H1 (cell line): ENCODE results near the gene MPC1. TPM values are rescaled to one million over a fixed set of nuclear protein-coding genes. Genes with fewer than 3 reads are reported as not detected.
"Not testable (repeated sequence)": the region's sequence is repeated elsewhere in the genome, so short reads cannot be mapped to it uniquely, and the experiment has no call there.

Experiments used
- CTCF ChIA-PET: fragments of 300-600 bp; sonication (Branson Sonifier 250); formaldehyde crosslinking; loops from one replicate; lab custom pipeline; 2021; ENCODE audit not compliant: partially characterized antibody; lab: Charles Lee
- POLR2A ChIA-PET: fragments of 300-600 bp; sonication (Branson Sonifier 250); formaldehyde crosslinking; loops from one replicate; lab custom pipeline; 2021; ENCODE audit warnings: inconsistent platforms; ENCODE audit not compliant: partially characterized antibody; lab: Charles Lee
- DNase-seq, 2 experiments: peaks; one replicate each; pipeline versions ENCODE4 v3.0.0 to v3.0.0-alpha.2; 2010 to 2022; ENCODE audit warnings: low spot score in 2 of 2, low read depth in 1 of 2, mixed read lengths in 1 of 2
- FAIRE-seq: peaks from 2 replicates; lab custom pipeline; 2011; peaks lifted over from hg19 to GRCh38; lab: Jason Lieb, UNC
- H2AFZ ChIP-seq: 2 replicates; pipeline ENCODE4 v1.8.1; 2012; ENCODE audit warnings: low read length, inconsistent platforms
- H2AK5ac ChIP-seq: 2 replicates; pipeline ENCODE4 v1.6.1; 2013; ENCODE audit warnings: low read depth, low read length
- H2BK120ac ChIP-seq: replicated peaks from 2 replicates; pipeline ENCODE3; 2013; ENCODE audit warnings: low read depth, low read length, inconsistent platforms
- H2BK12ac ChIP-seq: 2 replicates; pipeline ENCODE4 v1.6.1; 2013; ENCODE audit warnings: low read depth, low read length
- H2BK15ac ChIP-seq: 2 replicates; pipeline ENCODE4 v1.6.1; 2013; ENCODE audit warnings: low read length
- H2BK20ac ChIP-seq: 2 replicates; pipeline ENCODE4 v1.6.1; 2013; ENCODE audit warnings: low read length
- H2BK5ac ChIP-seq: 2 replicates; pipeline ENCODE4 v1.6.1; 2013; ENCODE audit warnings: low read depth, low read length
- H3K14ac ChIP-seq: 2 replicates; pipeline ENCODE4 v1.6.1; 2013; ENCODE audit warnings: inconsistent platforms; ENCODE audit not compliant: insufficient read length
- H3K18ac ChIP-seq: 2 replicates; pipeline ENCODE4 v1.6.1; 2013; ENCODE audit warnings: low read length; ENCODE audit errors: extremely low read depth
- H3K23ac ChIP-seq: 2 replicates; pipeline ENCODE4 v1.6.1; 2013; ENCODE audit warnings: inconsistent platforms; ENCODE audit not compliant: insufficient read length
- H3K23me2 ChIP-seq: 2 replicates; pipeline ENCODE4 v1.6.1; 2013; ENCODE audit warnings: low read depth, low read length
- H3K27ac ChIP-seq: 2 replicates; pipeline ENCODE4 v1.6.1; 2011; ENCODE audit warnings: low read depth, low read length, inconsistent platforms
- H3K27me3 ChIP-seq, 4 experiments: replicated peaks in 1 of 4; 1 replicate in 1 of 4; 2 replicates in 3 of 4; pipeline versions ENCODE4 v1.6.1 to v1.8.1; 2011 to 2013; ENCODE audit warnings: low read length in 3 of 4, mild to moderate bottlenecking in 3 of 4, inconsistent platforms in 2 of 4, mixed read lengths in 2 of 4, moderate library complexity in 1 of 4; ENCODE audit not compliant: control insufficient read depth in 3 of 4, insufficient read depth in 3 of 4; ENCODE audit errors: extremely low read depth in 1 of 4
- H3K36me3 ChIP-seq, 4 experiments: 2 replicates each; pipeline versions ENCODE4 v1.6.1 to v1.8.1; 2011 to 2013; ENCODE audit warnings: mild to moderate bottlenecking in 4 of 4, low read length in 3 of 4, moderate library complexity in 2 of 4, control low read depth in 1 of 4, inconsistent platforms in 1 of 4; ENCODE audit not compliant: insufficient read depth in 4 of 4, control insufficient read depth in 2 of 4
- H3K4ac ChIP-seq: replicated peaks from 2 replicates; pipeline ENCODE3; 2013; ENCODE audit warnings: low read length, low read depth, mixed read lengths, inconsistent platforms; ENCODE audit not compliant: insufficient read length
- H3K4me1 ChIP-seq, 4 experiments: replicated peaks in 1 of 4; 1 replicate in 1 of 4; 2 replicates in 3 of 4; pipeline versions ENCODE4 v1.6.1 to v1.8.1; 2011 to 2013; ENCODE audit warnings: low read length in 3 of 4, inconsistent platforms in 2 of 4, mixed read lengths in 1 of 4; ENCODE audit not compliant: insufficient read depth in 4 of 4, control insufficient read depth in 3 of 4
- H3K4me2 ChIP-seq, 2 experiments: 2 replicates each; pipeline versions ENCODE4 v1.6.1 to v1.8.1; 2011 to 2013; ENCODE audit warnings: low read depth in 2 of 2, low read length in 2 of 2, control low read depth in 1 of 2, inconsistent platforms in 1 of 2, mild to moderate bottlenecking in 1 of 2; ENCODE audit not compliant: insufficient read depth in 1 of 2
- H3K4me3 ChIP-seq, 4 experiments: fragments of 200-600, 300-600 bp in 1 of 4; sonication (generic), shearing (Covaris generic), sonication (Bioruptor Twin) in 1 of 4; 2 replicates each; pipeline versions ENCODE4 v1.5.1 to v1.8.1; 2011 to 2016; ENCODE audit warnings: low read length in 4 of 4, low read depth in 3 of 4, control low read depth in 2 of 4, inconsistent platforms in 2 of 4, mild to moderate bottlenecking in 2 of 4, mixed read lengths in 1 of 4, moderate library complexity in 1 of 4; ENCODE audit not compliant: insufficient read depth in 2 of 4; ENCODE audit errors: extremely low read depth in 1 of 4
- H3K56ac ChIP-seq: replicated peaks from 2 replicates; pipeline ENCODE3; 2013; ENCODE audit warnings: low read depth, mild to moderate bottlenecking, mixed read lengths, low read length, inconsistent platforms; ENCODE audit not compliant: insufficient read length
- H3K79me1 ChIP-seq: 2 replicates; pipeline ENCODE4 v1.6.1; 2013; ENCODE audit warnings: low read depth, low read length, control low read depth
- H3K79me2 ChIP-seq, 2 experiments: 2 replicates each; pipeline versions ENCODE4 v1.6.1 to v1.8.1; 2012 to 2013; ENCODE audit warnings: low read length in 2 of 2, mild to moderate bottlenecking in 2 of 2, inconsistent platforms in 1 of 2; ENCODE audit not compliant: insufficient read depth in 2 of 2, control insufficient read depth in 1 of 2
- H3K9ac ChIP-seq, 4 experiments: replicated peaks in 1 of 4; 1 replicate in 1 of 4; 2 replicates in 3 of 4; pipeline versions ENCODE4 v1.6.1 to v1.8.1; 2011 to 2013; ENCODE audit warnings: low read depth in 3 of 4, low read length in 3 of 4, control low read depth in 2 of 4, mild to moderate bottlenecking in 2 of 4, moderate library complexity in 2 of 4, inconsistent platforms in 1 of 4; ENCODE audit errors: extremely low read depth in 1 of 4
- H3K9me3 ChIP-seq, 2 experiments: 2 replicates each; pipeline versions ENCODE4 v1.6.1 to v1.8.1; 2012 to 2013; ENCODE audit warnings: mild to moderate bottlenecking in 2 of 2, moderate library complexity in 2 of 2, control low read depth in 1 of 2, inconsistent platforms in 1 of 2, low read depth in 1 of 2, low read length in 1 of 2, mixed read lengths in 1 of 2; ENCODE audit not compliant: insufficient read depth in 2 of 2
- H4K20me1 ChIP-seq, 2 experiments: replicated peaks in 1 of 2; 2 replicates each; pipeline versions ENCODE3 to v1.8.1; 2011 to 2013; ENCODE audit warnings: inconsistent platforms in 2 of 2, low read length in 2 of 2, mild to moderate bottlenecking in 1 of 2; ENCODE audit not compliant: insufficient read depth in 2 of 2, control insufficient read depth in 1 of 2
- H4K5ac ChIP-seq: 2 replicates; pipeline ENCODE4 v1.6.1; 2013; ENCODE audit warnings: low read length, low read depth, mixed read lengths, inconsistent platforms; ENCODE audit not compliant: insufficient read length
- H4K8ac ChIP-seq: 2 replicates; pipeline ENCODE4 v1.8.0; 2013; ENCODE audit warnings: mild to moderate bottlenecking, moderate library complexity, low read length, inconsistent platforms; ENCODE audit not compliant: insufficient read depth; ENCODE audit errors: extremely low read depth
- H4K91ac ChIP-seq: replicated peaks from 2 replicates; pipeline ENCODE3; 2013; ENCODE audit warnings: low read length, mixed read lengths, inconsistent platforms; ENCODE audit not compliant: insufficient read length
- CTCF ChIP-seq, 3 experiments: IDR thresholded peaks; 1 replicate in 2 of 3; 2 replicates in 1 of 3; pipeline versions ENCODE4 v1.5.1 to v1.6.1; 2011; ENCODE audit warnings: low read length in 3 of 3, mild to moderate bottlenecking in 3 of 3, inconsistent platforms in 2 of 3, low read depth in 1 of 3, moderate library complexity in 1 of 3; ENCODE audit not compliant: insufficient read depth in 1 of 3; ENCODE audit errors: control extremely low read depth in 1 of 3
- RAD21 ChIP-seq, 2 experiments: IDR thresholded peaks in 1 of 2; conservative IDR thresholded peaks in 1 of 2; 2 replicates each; pipeline ENCODE4 v1.6.1; 2011; ENCODE audit warnings: low read depth in 2 of 2, low read length in 2 of 2, improper control_type of control experiment in 1 of 2, inconsistent platforms in 1 of 2, mild to moderate bottlenecking in 1 of 2, moderate library complexity in 1 of 2
- WGBS, 2 experiments: shearing (Covaris generic) in 1 of 2; methylation state at CpG; one replicate each; pipeline versions ENCODE4 v1.1.6 to v1.1.7; 2013 to 2015; ENCODE audit warnings: low lambda C conversion rate in 2 of 2, mixed read lengths in 2 of 2, inconsistent platforms in 1 of 2, low coverage in 1 of 2, missing lambda C conversion rate in 1 of 2; ENCODE audit not compliant: insufficient replicate concordance in 2 of 2, insufficient coverage in 1 of 2, insufficient read length in 1 of 2; ENCODE audit errors: extremely low coverage in 1 of 2, missing lambda C conversion rate in 1 of 2; 5-methylcytosine and 5-hydroxymethylcytosine counted together
- polyA plus RNA-seq, 7 experiments: library from polyadenylated mRNA; depleted of rRNA in 3 of 7; stranded (reverse) in 5 of 7; unstranded in 2 of 7; fragments of >200 nt in 5 of 7; fragments of 200-250 nt in 2 of 7; gene quantifications; 1 replicate in 5 of 7; 2 replicates in 1 of 7; 4 replicates in 1 of 7; pipeline versions ENCODE4 v1.2.1 to v1.2.3, GENCODE V29; 2011 to 2013; ENCODE audit warnings: missing spikeins in 2 of 7, mixed read lengths in 2 of 7
- total RNA-seq: library from RNA; stranded (reverse); fragmentation: NEBNext Ultra II Directional; extraction: Animal tissue kit (Norgen Biotek cat#: 25700); gene quantifications from 2 replicates; pipeline ENCODE4 v1.2.1, GENCODE V29; 2021

Gene MPC1
- total and polyA plus RNA-seq, 2 of the 8 experiments (the other 6 are each of a cell fraction or from before 2014, with no cell fraction given): 10.2 to 12.6 TPM

DNA sequence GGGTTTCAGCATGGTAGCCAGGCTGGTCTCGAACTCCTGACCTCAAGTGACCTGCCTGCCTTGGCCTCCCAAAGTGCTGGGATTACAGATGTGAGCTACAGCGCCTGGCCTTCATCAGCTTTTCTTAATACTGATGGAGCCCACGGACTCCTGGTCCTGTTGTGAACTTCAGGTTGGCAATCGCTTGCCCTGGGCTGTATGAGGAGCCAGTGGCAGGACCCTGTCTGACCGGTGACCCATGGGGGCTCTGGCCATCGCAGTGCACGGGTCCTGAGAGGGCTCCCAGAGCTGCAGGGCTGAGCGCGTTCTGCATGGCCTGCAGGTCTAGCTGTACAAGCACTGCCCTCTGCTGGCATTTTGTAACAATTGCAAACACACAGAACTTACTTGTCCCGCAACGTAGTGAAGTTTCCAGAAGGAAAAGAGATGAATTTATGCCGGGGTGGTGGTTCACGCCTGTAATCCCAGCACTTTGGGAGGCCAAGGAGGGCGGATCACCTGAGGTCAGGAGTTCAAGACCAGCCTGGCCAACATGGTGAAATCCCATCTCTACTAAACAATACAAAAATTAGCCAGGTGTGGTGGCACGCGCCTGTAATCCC lies 18.0 kb upstream of the MPC1 start:
- POLR2A ChIA-PET: interaction anchor here (1.5 kb wide), 1 partner anchor 93 kb away, joined by 4 read pairs; the partner anchor contains the start of gene PRR18

More for the DNA sequence above, 18.0 kb upstream of the MPC1 start:
- 40% methylated on average over 16 of the region's 16 CpGs; no CpG with 5 or more reads in 1 of the 2 experiments for WGBS, 2 experiments
- not testable (repeated sequence) for H2BK5ac ChIP-seq, H3K4me1 ChIP-seq, H2AK5ac ChIP-seq, H3K79me2 ChIP-seq, H4K91ac ChIP-seq, H2BK120ac ChIP-seq, H3K79me1 ChIP-seq, H2BK15ac ChIP-seq, H3K4me2 ChIP-seq, H4K8ac ChIP-seq, H2BK12ac ChIP-seq, H4K20me1 ChIP-seq, H2AFZ ChIP-seq, H3K56ac ChIP-seq, H3K18ac ChIP-seq, H3K27ac ChIP-seq, H3K9ac ChIP-seq, H3K36me3 ChIP-seq, H3K9me3 ChIP-seq, H3K27me3 ChIP-seq, H3K23ac ChIP-seq, H3K4me3 ChIP-seq, H2BK20ac ChIP-seq, H3K4ac ChIP-seq, H3K23me2 ChIP-seq, H3K14ac ChIP-seq, H4K5ac ChIP-seq
- TF ChIP-seq CTCF (IDR thresholded peaks at IDR 0.05; ENCODE audit: control extremely low read depth in 1 of 3, insufficient read depth in 1 of 3, low read depth in 1 of 3, low read length in 3 of 3) (peak; percentile 67 to 92 (median 80)), RAD21 (IDR thresholded peaks at IDR 0.05 in 1 of 2, conservative IDR thresholded peaks at IDR 0.05 in 1 of 2; ENCODE audit: low read depth in 2 of 2, low read length in 2 of 2) (peak; percentile 93 to 94)
- FAIRE-seq (peak; percentile 80), DNase-seq (peak in 1 of 2 experiments; percentile 71)
- CTCF ChIA-PET: interaction anchor here (0.5 to 5.4 kb wide), 46 partner anchors 9 to 370 kb away, joined by 3 to 120 read pairs (median 5); partner anchors contain the start of genes PRR18 and TBXT
